ENCODE measurements around the gene SERPINE1. TPM values are rescaled to one million over a fixed set of nuclear protein-coding genes. Genes with fewer than 3 reads are reported as not detected.

SERPINE1 gene
- total and polyA plus RNA-seq, 2 of the 8 experiments (the other 6 are each of a cell fraction or from before 2014, with no cell fraction given): 3.7 to 5.6 TPM

GRCh38 chr7:101088858-101089529 lies 37.9 kb upstream of the SERPINE1 start:
- Histone ChIP-seq H3K9me3 (ENCODE audit: insufficient read depth in 2 of 2, low read depth in 1 of 2, low read length in 1 of 2) (peaks cover 0 to 6% of the 10 kb centered on the region in 2 experiments; a peak in 1 of 4 replicates), H2AFZ (ENCODE audit: low read length) (no peak overlapping the region), H3K14ac (ENCODE audit: insufficient read length) (no peak overlapping the region), H3K56ac (replicated peaks; ENCODE audit: insufficient read length, low read depth, low read length) (no peak overlapping the region), H2BK120ac (replicated peaks; ENCODE audit: low read depth, low read length) (no peak overlapping the region), H4K5ac (ENCODE audit: insufficient read length, low read depth, low read length) (no peak overlapping the region), H4K8ac (ENCODE audit: extremely low read depth, insufficient read depth, low read length) (no peak overlapping the region), H4K20me1 (replicated peaks in 1 of 2; ENCODE audit: control insufficient read depth in 1 of 2, insufficient read depth in 2 of 2, low read length in 2 of 2) (no peaks in the 10 kb centered on the region), H3K9ac (replicated peaks in 1 of 4; ENCODE audit: extremely low read depth in 1 of 4, low read depth in 3 of 4, low read length in 3 of 4) (no peak overlapping the region), H2BK15ac (ENCODE audit: low read length) (no peak overlapping the region), H2BK5ac (ENCODE audit: low read depth, low read length) (no peak overlapping the region), H3K79me1 (ENCODE audit: low read depth, low read length) (peaks cover 2% of the 10 kb centered on the region), H3K4me1 (replicated peaks in 1 of 4; ENCODE audit: control insufficient read depth in 3 of 4, insufficient read depth in 4 of 4, low read length in 3 of 4) (peaks cover 0 to 6% (median 3%) of the 10 kb centered on the region in 4 experiments; a peak in 3 of 7 replicates), H4K91ac (replicated peaks; ENCODE audit: insufficient read length, low read length) (no peak overlapping the region), H3K79me2 (ENCODE audit: control insufficient read depth in 1 of 2, insufficient read depth in 2 of 2, low read length in 2 of 2) (no peaks in the 10 kb centered on the region), H2BK12ac (ENCODE audit: low read depth, low read length) (no peak overlapping the region), H3K23me2 (ENCODE audit: low read depth, low read length) (peaks cover 4% of the 10 kb centered on the region; the same call in 1 of the 2 replicates), H2BK20ac (ENCODE audit: low read length) (no peak overlapping the region), H3K4me3 (ENCODE audit: extremely low read depth in 1 of 4, insufficient read depth in 2 of 4, low read depth in 3 of 4, low read length in 4 of 4) (no peak overlapping the region), H3K23ac (ENCODE audit: insufficient read length) (no peak overlapping the region), H3K18ac (ENCODE audit: extremely low read depth, low read length) (no peak overlapping the region), H3K27me3 (replicated peaks in 1 of 4; ENCODE audit: control insufficient read depth in 3 of 4, extremely low read depth in 1 of 4, insufficient read depth in 3 of 4, low read length in 3 of 4) (no peaks in the 10 kb centered on the region), H3K4me2 (ENCODE audit: insufficient read depth in 1 of 2, low read depth in 2 of 2, low read length in 2 of 2) (no peak overlapping the region), H3K4ac (replicated peaks; ENCODE audit: insufficient read length, low read depth, low read length) (no peak overlapping the region), H2AK5ac (ENCODE audit: low read depth, low read length) (no peak overlapping the region), H3K27ac (ENCODE audit: low read depth, low read length) (no peak overlapping the region), H3K36me3 (ENCODE audit: control insufficient read depth in 2 of 4, insufficient read depth in 4 of 4, low read length in 3 of 4) (peaks cover 0 to 19% (median 4%) of the 10 kb centered on the region in 4 experiments; a peak in 5 of 8 replicates)
- 95% methylated on average over 37 of the region's 41 CpGs; no CpG with 5 or more reads in 1 of the 2 experiments for WGBS, 2 experiments (ENCODE audit: extremely low coverage in 1 of 2, insufficient coverage in 1 of 2, insufficient read length in 1 of 2, insufficient replicate concordance in 2 of 2, low coverage in 1 of 2, low lambda C conversion rate in 2 of 2, missing lambda C conversion rate in 1 of 2)
- ChIA-PET CTCF (ENCODE audit: partially characterized antibody) (no interaction called here), POLR2A (ENCODE audit: partially characterized antibody) (no interaction called here)
- no peak for FAIRE-seq
- DNase-seq (ENCODE audit: low read depth in 1 of 2, low spot score in 2 of 2): no peak
- no peak for TF ChIP-seq CREB1 (IDR thresholded peaks at IDR 0.05)
- no peak for TF ChIP-seq JUND (IDR thresholded peaks at IDR 0.05; ENCODE audit: low read length)
- TF ChIP-seq TAF1 (IDR thresholded peaks at IDR 0.05; ENCODE audit: low read depth, low read length): no peak
- no peak for TF ChIP-seq JUN (IDR thresholded peaks at IDR 0.05; ENCODE audit: low read depth, low read length)
- TF ChIP-seq KDM5A (IDR thresholded peaks at IDR 0.05; ENCODE audit: low read length): no peak
- TF ChIP-seq CHD1 (IDR thresholded peaks at IDR 0.05; ENCODE audit: low read depth, low read length): no peak

Data from H1 (cell line).